Kidney (tissue), 14 donors: ENCODE data around the gene USP14. TPM values are rescaled to one million over a fixed set of nuclear protein-coding genes. Genes with fewer than 3 reads are reported as not detected.

Source experiments
- DNase-seq, 5 donors: peaks; one replicate each; pipeline ENCODE4 v3.0.0-alpha.2; 2013 to 2020
- FAIRE-seq: peaks from 2 replicates; lab custom pipeline; 2012; peaks lifted over from hg19 to GRCh38; lab: Jason Lieb, UNC
- H3K27ac ChIP-seq, 2 donors: one replicate each; pipeline ENCODE4 v1.7.0; 2013; ENCODE audit warnings: low read depth in 2 of 2, low read length in 2 of 2, inconsistent platforms in 1 of 2
- H3K27me3 ChIP-seq: one replicate; pipeline ENCODE4 v1.7.1; 2013; ENCODE audit warnings: low read length, inconsistent platforms; ENCODE audit not compliant: control insufficient read depth, insufficient read depth
- H3K36me3 ChIP-seq, 3 donors: one replicate each; pipeline versions ENCODE4 v1.7.0 to v1.7.1; 2013; ENCODE audit warnings: low read length in 3 of 3, control low read depth in 1 of 3, inconsistent platforms in 1 of 3; ENCODE audit not compliant: insufficient read depth in 3 of 3, control insufficient read depth in 2 of 3
- H3K4me1 ChIP-seq, 3 donors: one replicate each; pipeline versions ENCODE4 v1.7.0 to v1.7.1; 2013; ENCODE audit warnings: low read length in 3 of 3, inconsistent platforms in 1 of 3, low read depth in 1 of 3; ENCODE audit not compliant: control insufficient read depth in 2 of 3, insufficient read depth in 2 of 3
- H3K4me3 ChIP-seq, 3 donors: one replicate each; pipeline versions ENCODE4 v1.7.0 to v1.8.1; 2013; ENCODE audit warnings: low read length in 3 of 3, control low read depth in 1 of 3, inconsistent platforms in 1 of 3
- H3K9ac ChIP-seq, 3 donors: one replicate each; pipeline versions ENCODE4 v1.7.0 to v1.7.1; 2013; ENCODE audit warnings: low read length in 3 of 3, control low read depth in 1 of 3, inconsistent platforms in 1 of 3
- H3K9me3 ChIP-seq, 3 donors: one replicate each; pipeline versions ENCODE4 v1.7.0 to v1.7.1; 2013; ENCODE audit warnings: low read length in 3 of 3, control low read depth in 1 of 3, inconsistent platforms in 1 of 3; ENCODE audit not compliant: control insufficient read depth in 2 of 3, insufficient read depth in 1 of 3
- CTCF ChIP-seq: IDR thresholded peaks from 3 replicates; pipeline ENCODE4 v1.5.1; 2012; ENCODE audit warnings: mild to moderate bottlenecking, moderate library complexity, borderline replicate concordance; ENCODE audit not compliant: insufficient read depth; ENCODE audit errors: extremely low read depth
- intact Hi-C: fragments of 100-400 bp; cut with DNase I; formaldehyde crosslinking; loops from one replicate; pipeline ENCODE4 v1.11.1; 2022
- polyA plus RNA-seq: library from polyadenylated mRNA; stranded (reverse); fragments of 350-450 nt; fragmentation: Illumina TruSeq; extraction: RNeasy Lipid Tissue Mini Kit (QIAGEN cat#74804); gene quantifications from one replicate; pipeline ENCODE4 v1.2.3, GENCODE V29; 2014; ENCODE audit warnings: low read depth, low replicate concordance; ENCODE audit not compliant: insufficient read depth
- total RNA-seq: library from RNA; stranded (reverse); fragmentation: NEBNext Ultra II Directional; extraction: Animal tissue kit (Norgen Biotek cat#: 25700); gene quantifications from one replicate; pipeline ENCODE4 v1.2.1, GENCODE V29; 2021
- donor health status: control.
- donor health status: control.
- donor health status: control.
- donor health status: control.
- donor health status: control.
- donor health status: DM: yes; HTN: yes; CAD: no.
- donor health status: Normal renal cell carcinoma (clear cell type).

USP14 gene
- total and polyA plus RNA-seq, 2 donors from 2014 or later, result 27.1 to 41.9 TPM

GRCh38 chr18:213505-213904, 55.1 kb downstream of the USP14 start:
- H3K9me3 ChIP-seq, result no peaks in the 10 kb centered on the region
- FAIRE-seq, result no peak
- TF ChIP-seq CTCF, result no peak
- peaks cover 22 to 30% (median 26%) of the 10 kb centered on the region in 3 donors for H3K36me3 ChIP-seq
- no peak overlapping the region for H3K9ac ChIP-seq
- no peaks in the 10 kb centered on the region for H3K27me3 ChIP-seq
- peaks cover 0 to 2% (median 0%) of the 10 kb centered on the region in 3 donors for H3K4me1 ChIP-seq
- no peak for DNase-seq
- intact Hi-C loops, result no loop called here
- H3K4me3 ChIP-seq, result no peak overlapping the region
- H3K27ac ChIP-seq, result no peak overlapping the region

GRCh38 chr18:213966-214365, 55.6 kb downstream of the USP14 start:
- H3K4me1 ChIP-seq, result peaks cover 0 to 2% (median 0%) of the 10 kb centered on the region in 3 donors

GRCh38 chr18:215448-216010, 57.2 kb downstream of the USP14 start:
- no peaks in the 10 kb centered on the region for H3K9me3 ChIP-seq
- H3K4me1 ChIP-seq, result peaks cover 0 to 2% (median 0%) of the 10 kb centered on the region in 3 donors
- FAIRE-seq (no peak), DNase-seq (no peak)
- H3K27me3 ChIP-seq, result no peaks in the 10 kb centered on the region
- intact Hi-C loops, result no loop called here
- no peak overlapping the region for H3K4me3 ChIP-seq
- peaks cover 22 to 26% (median 26%) of the 10 kb centered on the region in 3 donors for H3K36me3 ChIP-seq
- TF ChIP-seq CTCF, result no peak
- H3K27ac ChIP-seq, result no peak overlapping the region
- H3K9ac ChIP-seq, result no peak overlapping the region

More at GRCh38 chr18:213966-214365, 55.6 kb downstream of the USP14 start:
- no peak overlapping the region for H3K4me3 ChIP-seq
- no peak for DNase-seq
- H3K9me3 ChIP-seq, result no peaks in the 10 kb centered on the region
- H3K27me3 ChIP-seq, result no peaks in the 10 kb centered on the region
- TF ChIP-seq CTCF, result no peak
- intact Hi-C loops, result no loop called here
- H3K27ac ChIP-seq, result no peak overlapping the region
- no peak for FAIRE-seq
- peaks cover 22 to 30% (median 26%) of the 10 kb centered on the region in 3 donors for H3K36me3 ChIP-seq
- no peak overlapping the region for H3K9ac ChIP-seq
